CD4-positive, alpha-beta T cell treated with Interleukin-21 for 1 hour (primary cell): ENCODE results near the gene TBC1D20.
"Not testable (repeated sequence)": the region's sequence is repeated elsewhere in the genome, so short reads cannot be mapped to it uniquely, and the experiment has no call there.

Experiments used
- DNase-seq: peaks from one replicate; pipeline ENCODE4 v3.0.0-alpha.2; 2020

The TBC1D20 gene

GRCh38 chr20:475463-476357 lies 13.4 kb upstream of the TBC1D20 start:
- no peak for DNase-seq

GRCh38 chr20:474581-474980 lies 12.2 kb upstream of the TBC1D20 start:
- DNase-seq, result no peak

GRCh38 chr20:472889-473292 lies 10.6 kb upstream of the TBC1D20 start:
- DNase-seq, result no peak

GRCh38 chr20:472137-472846 lies 10.0 kb upstream of the TBC1D20 start:
- DNase-seq, result no peak

DNA sequence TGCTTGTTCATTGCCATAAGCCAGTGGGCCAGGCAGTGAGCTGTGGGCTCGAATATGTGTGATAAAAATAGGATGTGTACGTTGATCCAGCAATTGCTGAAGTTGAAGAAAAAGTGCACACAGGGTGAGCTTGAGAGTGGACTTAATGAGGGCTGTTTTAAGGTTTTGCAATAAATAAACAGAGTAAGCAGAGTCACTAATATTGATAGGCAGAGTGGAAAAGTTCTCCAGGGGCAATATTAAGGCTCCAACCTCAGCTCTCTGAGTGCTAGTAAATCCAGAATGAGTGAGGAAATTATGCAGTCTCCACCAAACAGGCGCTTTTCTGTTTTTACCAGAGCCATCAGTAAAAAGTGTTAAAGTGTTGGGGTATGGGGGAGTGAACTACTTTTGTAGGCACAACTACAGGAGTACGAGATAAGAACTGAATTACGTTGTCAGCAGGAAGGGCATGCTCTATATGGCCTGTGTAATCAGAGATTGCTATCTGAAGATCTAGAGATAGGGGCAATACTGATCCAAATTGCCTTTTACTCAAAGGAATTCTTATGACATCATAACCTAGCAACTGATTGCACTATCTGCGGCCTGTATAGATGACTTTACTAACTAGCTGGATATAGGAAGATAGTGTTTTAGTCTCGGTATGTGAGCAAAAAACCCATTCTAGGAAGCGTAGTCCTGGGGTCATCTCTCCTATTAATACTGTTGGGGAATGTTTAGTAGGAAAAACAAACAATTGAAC lies 7.6 kb upstream of the TBC1D20 start:
- no peak for DNase-seq

DNA sequence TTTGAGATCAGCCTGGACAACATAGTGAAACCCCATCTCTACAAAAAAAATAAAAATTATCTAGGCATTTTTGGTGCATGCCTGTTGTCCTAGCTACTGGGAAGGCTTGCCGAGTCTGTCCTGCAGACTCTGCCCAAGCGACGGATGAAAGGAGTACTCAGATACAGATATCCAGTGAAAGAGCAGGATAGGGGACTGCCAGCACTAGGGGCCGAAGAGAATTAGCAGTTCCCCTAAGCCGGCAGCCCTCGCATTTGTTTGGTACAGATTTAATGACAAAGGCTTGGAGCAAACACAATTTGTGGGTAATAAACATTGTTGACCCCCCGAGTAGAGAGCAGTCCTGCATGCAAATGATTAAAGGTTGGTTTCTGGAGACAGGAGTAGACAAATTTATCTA lies 5.4 kb upstream of the TBC1D20 start:
- DNase-seq, result no peak

DNA sequence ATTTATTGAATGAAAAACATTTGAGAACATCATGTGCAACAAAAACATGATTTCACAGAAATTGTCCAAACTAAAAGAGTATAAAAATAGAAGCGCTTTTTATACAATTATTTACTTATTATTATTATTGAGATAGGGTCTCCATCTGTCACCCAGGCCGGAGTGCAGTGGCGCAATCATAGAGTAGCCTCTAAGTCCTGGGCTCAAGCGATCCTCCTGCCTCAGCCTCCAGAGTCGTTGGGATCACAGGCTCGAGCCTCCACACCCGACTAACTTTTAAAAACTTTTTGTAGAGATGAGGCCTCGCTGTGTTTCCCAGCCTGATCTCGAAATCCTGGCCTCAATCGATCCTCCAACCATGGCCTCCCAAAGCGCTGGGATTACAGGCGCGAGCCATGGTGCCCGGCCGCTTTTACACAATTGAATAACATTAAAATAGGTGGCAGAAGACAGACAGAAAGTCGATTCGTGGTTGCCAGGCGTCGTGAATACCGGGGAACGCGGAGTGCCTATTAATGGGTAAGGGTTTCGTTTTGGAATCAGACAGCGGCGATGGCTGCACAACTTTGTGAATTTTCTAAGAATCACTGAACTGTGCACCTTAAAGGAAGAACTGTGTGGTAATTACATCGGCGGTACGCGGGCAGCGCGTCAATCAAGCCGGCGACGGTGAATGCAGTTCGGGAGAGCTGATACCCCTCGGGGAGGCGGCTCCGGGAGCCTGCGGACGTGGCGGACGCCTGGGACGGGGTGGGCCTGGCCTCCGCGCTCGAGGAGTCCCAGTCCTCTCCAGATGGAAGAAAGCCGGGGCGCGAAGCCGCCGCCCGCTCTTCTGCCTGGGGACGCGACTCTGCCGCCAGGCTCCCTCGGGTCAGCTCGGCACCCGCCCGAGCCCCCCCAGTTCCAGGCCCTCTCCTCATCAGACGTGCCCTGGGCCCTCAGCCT lies 807 bp downstream of the TBC1D20 start:
- DNase-seq, result peak; percentile 49

DNA sequence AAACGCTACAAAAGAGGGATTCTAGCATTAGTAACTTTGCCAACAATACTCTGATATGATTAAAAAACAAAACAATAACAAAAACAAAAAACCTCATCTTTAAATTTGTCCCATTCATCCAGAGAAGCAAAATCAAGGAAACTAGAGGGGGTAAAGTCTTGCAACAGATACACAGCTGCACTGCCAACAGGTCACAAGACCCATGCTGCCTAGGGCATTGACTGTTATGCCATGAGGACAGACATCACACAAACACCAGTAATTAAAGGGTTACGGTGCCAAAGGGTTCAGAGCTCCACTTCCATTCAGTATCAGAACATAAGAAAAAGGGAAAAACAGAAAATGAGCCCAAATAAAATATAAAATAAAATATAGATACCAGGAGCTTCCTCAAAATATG lies 1.6 kb downstream of the TBC1D20 start:
- no peak for DNase-seq

DNA sequence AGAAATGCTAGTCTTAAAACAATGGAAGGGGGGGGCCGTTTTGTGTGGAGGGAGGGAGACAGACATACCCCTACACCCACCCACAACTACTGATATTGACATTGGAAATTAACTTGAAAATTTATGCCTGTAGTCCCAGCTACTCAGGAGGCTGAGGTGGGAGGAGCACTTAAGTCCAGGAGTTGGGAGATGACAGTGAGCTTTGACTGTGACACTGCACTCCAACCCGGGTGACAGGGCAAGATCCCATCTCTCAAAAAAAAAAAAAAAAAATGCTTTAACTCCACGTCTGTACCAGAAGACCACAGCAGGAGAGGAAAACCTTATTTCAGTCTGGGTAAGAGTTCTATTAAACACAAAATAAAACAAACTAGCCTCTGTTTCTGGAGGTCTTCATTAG lies 2.2 kb downstream of the TBC1D20 start:
- no peak for DNase-seq

- DNase-seq, result no peak
These were observed 3.6 kb downstream of the TBC1D20 start for GRCh38 chr20:458776-459175.

- DNase-seq, result no peak
These were observed 7.4 kb downstream of the TBC1D20 start for GRCh38 chr20:454951-455350.

GRCh38 chr20:452021-452420 lies 10.3 kb downstream of the TBC1D20 start:
- DNase-seq, result not testable (repeated sequence)

- DNase-seq, result no peak
These were observed 16.6 kb downstream of the TBC1D20 start for GRCh38 chr20:445514-446336.

GRCh38 chr20:444862-445426 lies 17.4 kb downstream of the TBC1D20 start:
- DNase-seq, result no peak

DNA sequence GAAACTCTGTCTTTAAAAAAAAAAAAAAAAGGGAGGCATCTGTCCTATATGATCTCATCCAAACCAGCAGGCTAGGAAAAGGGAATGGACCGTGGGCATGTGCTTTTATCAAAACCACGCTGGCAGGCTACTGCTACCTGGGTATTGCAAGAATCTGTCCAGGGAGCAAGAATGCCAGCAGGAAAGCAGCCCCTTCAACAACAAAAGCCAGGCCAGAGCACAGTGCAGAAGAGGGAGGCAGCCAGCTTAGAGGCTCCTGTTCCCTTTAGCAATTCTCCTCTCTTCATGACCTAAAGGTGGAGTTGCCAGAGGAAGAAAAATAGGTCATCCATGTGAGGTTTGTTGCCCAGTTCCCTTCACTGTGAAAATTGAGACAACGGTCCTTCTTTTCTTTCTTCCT lies 18.2 kb downstream of the TBC1D20 start:
- no peak for DNase-seq

GRCh38 chr20:443223-443775 lies 19.0 kb downstream of the TBC1D20 start:
- no peak for DNase-seq

DNA sequence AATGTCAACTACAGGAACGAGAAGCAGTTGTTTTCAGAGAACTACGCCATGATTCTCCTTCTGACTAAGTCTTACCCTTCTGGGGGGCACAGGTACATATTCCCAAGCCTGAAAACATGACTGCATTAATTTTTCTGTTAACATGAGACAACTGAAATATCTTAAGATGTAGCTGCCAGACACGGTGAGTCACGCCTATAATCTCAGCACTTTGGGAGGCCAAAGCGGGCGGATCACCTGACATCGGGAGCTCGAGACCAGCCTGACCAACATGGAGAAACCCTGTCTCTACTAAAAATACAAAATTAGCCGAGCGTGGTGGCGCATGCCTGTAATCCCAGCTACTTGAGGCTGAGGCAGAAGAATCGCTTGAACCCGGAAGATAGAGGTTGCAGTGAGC lies 21.7 kb downstream of the TBC1D20 start:
- no peak for DNase-seq

GRCh38 chr20:440148-440547 lies 22.2 kb downstream of the TBC1D20 start:
- DNase-seq, result no peak

DNA sequence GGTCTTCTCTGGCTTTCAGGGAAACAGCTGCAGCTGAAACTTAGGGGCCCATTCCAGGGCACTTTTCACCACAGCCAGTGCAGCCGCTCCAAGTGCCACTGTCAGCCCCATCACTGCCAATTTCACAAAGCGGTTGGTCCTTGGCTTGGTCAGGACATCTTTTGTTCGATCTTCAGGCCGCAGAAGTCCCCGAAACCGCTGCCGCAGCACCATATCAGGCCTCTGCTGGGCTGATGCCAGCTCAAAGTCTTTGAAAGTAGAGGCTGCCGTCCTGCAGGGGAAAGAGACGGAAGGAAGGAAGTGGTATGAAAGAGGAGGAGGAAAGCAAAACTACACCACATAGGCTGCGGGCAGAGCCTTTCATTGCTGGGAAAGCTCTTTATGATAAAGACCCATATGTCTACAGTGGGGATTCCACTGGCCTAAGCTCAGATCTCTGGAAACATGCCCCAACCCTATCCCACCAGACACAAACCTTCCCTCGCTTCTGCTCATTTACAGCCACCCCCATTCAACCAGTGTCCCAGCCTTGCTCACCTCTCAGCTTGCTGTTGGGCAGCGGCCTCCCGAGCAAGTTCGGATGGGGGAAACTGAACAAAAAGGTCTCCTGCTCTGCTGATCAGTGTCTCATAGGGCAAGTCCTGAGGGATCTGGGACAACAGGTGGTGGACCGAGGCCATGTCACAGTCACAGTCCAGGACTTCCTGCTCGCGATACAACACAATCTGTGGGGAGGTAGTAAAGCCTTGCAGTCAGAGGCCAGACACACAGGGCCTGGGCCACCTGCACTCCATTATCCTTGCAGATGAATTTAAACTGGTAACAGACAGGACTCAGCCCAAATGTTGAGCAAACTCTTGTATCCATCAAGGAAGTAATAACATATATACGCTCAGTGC lies 23.5 kb downstream of the TBC1D20 start:
- DNase-seq, result peak; percentile 79
